ENCODE results near the gene PAFAH1B2. TPM values are rescaled to one million over a fixed set of nuclear protein-coding genes. Genes with fewer than 3 reads are reported as not detected.

PAFAH1B2 gene
- total and polyA plus RNA-seq, 3 donors from 2014 or later = 66.5 to 156 (median 150) TPM

DNA sequence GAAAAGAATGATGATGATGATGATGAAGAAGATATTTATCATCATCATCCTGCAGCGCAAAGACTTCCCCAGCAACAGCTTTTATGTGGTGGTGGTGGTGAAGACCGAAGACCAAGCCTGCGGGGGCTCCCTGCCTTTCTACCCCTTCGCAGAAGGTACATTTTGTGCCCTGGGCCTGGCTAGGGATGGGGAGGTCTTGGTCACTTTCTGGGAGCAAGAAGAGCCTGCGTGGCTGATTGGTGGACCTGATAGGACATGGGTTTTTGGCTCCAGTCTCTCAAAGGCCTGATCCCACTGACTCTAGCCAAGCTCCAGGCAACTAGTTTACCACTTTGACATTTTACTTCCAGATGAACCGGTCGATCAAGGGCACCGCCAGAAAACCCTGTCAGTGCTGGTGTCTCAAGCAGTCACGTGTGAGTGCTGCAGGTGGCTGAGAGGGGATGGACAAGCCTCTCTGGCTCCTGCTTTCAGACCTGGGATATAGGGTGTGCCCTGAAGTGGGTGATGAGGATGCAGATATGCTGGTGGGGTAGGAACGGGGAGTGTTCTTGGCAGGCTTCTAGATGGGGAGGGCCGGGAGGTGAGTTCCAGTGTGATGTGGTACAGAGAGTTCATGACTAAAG, 39.8 kb downstream of the PAFAH1B2 start:
- H3K27me3 ChIP-seq = no peaks in the 10 kb centered on the region
- H3K36me3 ChIP-seq (ENCODE audit: low read depth, missing control alignments) = no peaks in the 10 kb centered on the region
- H3K4me1 ChIP-seq = peaks cover 30% of the 10 kb centered on the region
- no peak overlapping the region for H3K27ac ChIP-seq
- no peak overlapping the region for H3K4me3 ChIP-seq
- intact Hi-C loops (cut with DNase I; ENCODE audit: low total_unique reads) = no loop called here
- no peaks in the 10 kb centered on the region for H3K9me3 ChIP-seq
- TF ChIP-seq, protein P1, sequence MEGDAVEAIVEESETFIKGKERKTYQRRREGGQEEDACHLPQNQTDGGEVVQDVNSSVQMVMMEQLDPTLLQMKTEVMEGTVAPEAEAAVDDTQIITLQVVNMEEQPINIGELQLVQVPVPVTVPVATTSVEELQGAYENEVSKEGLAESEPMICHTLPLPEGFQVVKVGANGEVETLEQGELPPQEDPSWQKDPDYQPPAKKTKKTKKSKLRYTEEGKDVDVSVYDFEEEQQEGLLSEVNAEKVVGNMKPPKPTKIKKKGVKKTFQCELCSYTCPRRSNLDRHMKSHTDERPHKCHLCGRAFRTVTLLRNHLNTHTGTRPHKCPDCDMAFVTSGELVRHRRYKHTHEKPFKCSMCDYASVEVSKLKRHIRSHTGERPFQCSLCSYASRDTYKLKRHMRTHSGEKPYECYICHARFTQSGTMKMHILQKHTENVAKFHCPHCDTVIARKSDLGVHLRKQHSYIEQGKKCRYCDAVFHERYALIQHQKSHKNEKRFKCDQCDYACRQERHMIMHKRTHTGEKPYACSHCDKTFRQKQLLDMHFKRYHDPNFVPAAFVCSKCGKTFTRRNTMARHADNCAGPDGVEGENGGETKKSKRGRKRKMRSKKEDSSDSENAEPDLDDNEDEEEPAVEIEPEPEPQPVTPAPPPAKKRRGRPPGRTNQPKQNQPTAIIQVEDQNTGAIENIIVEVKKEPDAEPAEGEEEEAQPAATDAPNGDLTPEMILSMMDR (IDR thresholded peaks at IDR 0.05) = no peak
- no peak for TF ChIP-seq POLR2A (IDR thresholded peaks at IDR 0.05)
- WGBS, 2 donors = 89 to 92% methylated on average over 11 of the region's 11 CpGs
- peak; percentile 9 for DNase-seq

DNA sequence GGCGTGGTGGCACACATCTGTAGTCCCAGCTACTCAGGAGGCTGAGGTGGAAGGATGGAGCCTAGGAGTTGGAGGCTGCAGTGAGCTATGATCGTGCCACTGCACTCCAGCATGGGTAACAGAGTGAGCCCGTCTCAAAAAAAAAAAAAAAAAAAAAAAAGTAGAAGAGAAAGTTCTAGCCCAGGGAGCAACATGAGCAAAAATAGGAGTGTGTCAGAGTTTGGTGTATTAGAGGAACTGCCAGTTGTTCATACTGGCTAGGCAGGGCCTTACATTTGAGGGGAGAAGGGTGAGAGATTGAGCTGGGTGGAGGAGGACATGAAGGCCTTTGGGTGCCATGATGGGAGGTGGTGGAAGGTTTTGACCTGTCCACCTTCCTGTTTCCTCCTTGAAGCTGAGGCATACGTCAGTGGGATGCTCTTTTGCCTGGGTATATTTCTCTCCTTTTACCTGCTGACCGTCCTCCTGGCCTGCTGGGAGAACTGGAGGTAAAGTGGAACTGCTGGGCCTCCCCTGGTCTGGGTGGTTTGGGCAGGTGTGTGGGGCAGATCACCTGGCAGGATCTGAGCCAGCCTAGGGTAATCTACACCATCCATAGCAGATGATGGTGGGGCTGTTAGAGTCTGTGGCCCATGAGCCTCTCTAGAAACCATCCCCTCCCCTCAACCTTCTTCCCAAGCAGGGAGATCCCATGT, 41.8 kb downstream of the PAFAH1B2 start:
- WGBS, 2 donors = 86 to 90% methylated on average over 5 of the region's 5 CpGs
- peaks cover 19% of the 10 kb centered on the region for H3K4me1 ChIP-seq
- no peak overlapping the region for H3K4me3 ChIP-seq
- no peaks in the 10 kb centered on the region for H3K36me3 ChIP-seq (ENCODE audit: low read depth, missing control alignments)
- TF ChIP-seq POLR2A (IDR thresholded peaks at IDR 0.05) = no peak
- TF ChIP-seq, protein P1 (IDR thresholded peaks at IDR 0.05) = no peak
- peak overlapping the region in 1 of 2 donors; percentile 79 for H3K27ac ChIP-seq
- no peaks in the 10 kb centered on the region for H3K9me3 ChIP-seq
- peak; percentile 12 for DNase-seq
- intact Hi-C loops (cut with DNase I; ENCODE audit: low total_unique reads) = no loop called here
- H3K27me3 ChIP-seq = no peaks in the 10 kb centered on the region

DNA sequence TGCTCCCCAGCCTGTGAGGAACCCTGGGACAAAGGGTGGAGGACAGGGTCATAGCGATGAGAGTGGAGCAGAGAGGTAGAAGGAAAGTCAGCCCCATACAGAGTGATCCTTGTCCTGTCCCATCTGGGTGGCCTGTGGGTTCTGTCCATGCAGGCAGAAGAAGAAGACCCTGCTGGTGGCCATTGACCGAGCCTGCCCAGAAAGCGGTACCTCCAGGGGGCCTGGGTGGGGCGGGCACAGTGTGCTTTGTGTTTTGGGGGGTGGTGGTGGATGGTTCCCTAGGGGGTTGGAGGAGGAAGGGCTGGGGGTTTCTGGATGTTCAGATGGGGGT, 42.3 kb downstream of the PAFAH1B2 start:
- Histone ChIP-seq H3K27me3 (no peaks in the 10 kb centered on the region), H3K4me3 (no peak overlapping the region), H3K4me1 (peaks cover 17% of the 10 kb centered on the region), H3K9me3 (no peaks in the 10 kb centered on the region), H3K36me3 (ENCODE audit: low read depth, missing control alignments) (no peaks in the 10 kb centered on the region), H3K27ac (peak overlapping the region in 1 of 2 donors; percentile 79)
- 91 to 97% methylated on average over 4 of the region's 4 CpGs for WGBS, 2 donors
- TF ChIP-seq POLR2A (IDR thresholded peaks at IDR 0.05) = no peak
- TF ChIP-seq, protein P1 (IDR thresholded peaks at IDR 0.05) = no peak
- intact Hi-C loops (cut with DNase I; ENCODE audit: low total_unique reads) = no loop called here
- no peak for DNase-seq

DNA sequence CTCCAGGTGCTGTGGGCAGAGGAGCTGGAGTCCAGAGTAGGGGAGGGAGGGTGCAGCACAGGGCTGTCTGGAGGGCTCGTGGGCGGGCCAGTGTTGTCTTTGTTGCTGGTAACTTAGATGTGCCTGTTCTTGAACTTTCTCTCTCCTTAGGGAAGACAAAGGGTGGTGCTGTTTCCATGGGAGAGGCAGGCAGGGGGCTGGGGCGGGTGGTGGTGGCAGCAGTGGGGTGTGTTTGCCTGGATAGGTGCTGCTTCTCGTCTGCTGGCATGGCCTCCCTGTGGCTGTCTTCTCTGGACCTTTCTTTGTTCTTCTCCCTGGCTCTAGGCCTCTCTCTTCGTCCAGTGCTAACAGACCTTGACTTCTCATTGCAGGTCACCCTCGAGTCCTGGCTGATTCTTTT, 42.9 kb downstream of the PAFAH1B2 start:
- 39 to 56% methylated on average over 3 to 6 of the region's 6 CpGs for WGBS, 2 donors
- Histone ChIP-seq H3K9me3 (no peaks in the 10 kb centered on the region), H3K27me3 (no peaks in the 10 kb centered on the region), H3K36me3 (ENCODE audit: low read depth, missing control alignments) (no peaks in the 10 kb centered on the region), H3K27ac (peak overlapping the region; percentile 72 to 79), H3K4me3 (no peak overlapping the region), H3K4me1 (peaks cover 17% of the 10 kb centered on the region)
- intact Hi-C loops (cut with DNase I; ENCODE audit: low total_unique reads) = no loop called here
- TF ChIP-seq POLR2A (IDR thresholded peaks at IDR 0.05) = no peak
- TF ChIP-seq, protein P1 (IDR thresholded peaks at IDR 0.05) = no peak
- peak; percentile 52 for DNase-seq

DNA sequence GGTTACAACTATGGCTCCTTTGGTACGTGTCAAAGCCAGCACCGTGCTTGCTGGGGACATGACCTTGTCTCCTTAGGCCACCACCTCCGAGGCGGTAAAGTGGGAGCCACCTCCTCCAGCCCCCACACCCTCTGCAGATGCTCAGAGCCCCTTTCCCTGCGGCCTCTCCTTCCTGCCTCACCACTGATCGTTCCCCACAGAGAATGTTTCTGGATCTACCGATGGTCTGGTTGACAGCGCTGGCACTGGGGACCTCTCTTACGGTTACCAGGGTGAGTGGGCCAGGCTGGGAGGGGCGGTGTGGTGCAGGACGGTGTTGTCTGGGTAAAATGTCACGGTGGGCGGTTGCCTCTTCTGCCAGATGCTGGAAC, 43.3 kb downstream of the PAFAH1B2 start:
- Histone ChIP-seq H3K27ac (peak overlapping the region; percentile 72 to 79), H3K4me1 (peaks cover 17% of the 10 kb centered on the region), H3K27me3 (no peaks in the 10 kb centered on the region), H3K9me3 (no peaks in the 10 kb centered on the region), H3K4me3 (no peak overlapping the region), H3K36me3 (ENCODE audit: low read depth, missing control alignments) (no peaks in the 10 kb centered on the region)
- no peak for TF ChIP-seq POLR2A (IDR thresholded peaks at IDR 0.05)
- TF ChIP-seq, protein P1 (IDR thresholded peaks at IDR 0.05) = no peak
- no peak for DNase-seq
- 59 to 65% methylated on average over 8 to 13 of the region's 13 CpGs for WGBS, 2 donors
- intact Hi-C loops (cut with DNase I; ENCODE audit: low total_unique reads) = no loop called here

Measured in testis (tissue), 3 donors.